Thyroid gland (tissue), 4 donors: ENCODE results near the gene UFD1.

ENCODE experiments used
- CTCF ChIP-seq, 6 experiments: fragments of 200-600 bp in 3 of 6; fragments of 450-650 bp in 3 of 6; sonication (generic) in 3 of 6; IDR thresholded peaks; one replicate each; pipeline ENCODE4 v1.5.1; 2016 to 2019; ENCODE audit warnings: antibody characterized with exemption in 6 of 6, mild to moderate bottlenecking in 2 of 6, inconsistent platforms in 1 of 6, moderate library complexity in 1 of 6
- POLR2A ChIP-seq, 2 donors: fragments of 450-650 bp; IDR thresholded peaks; one replicate each; pipeline ENCODE4 v1.6.1; 2017; ENCODE audit warnings: antibody characterized with exemption in 2 of 2, mild to moderate bottlenecking in 2 of 2, moderate library complexity in 1 of 2

GRCh38 chr22:19494676-19495173 lies 15.7 kb upstream of the UFD1 start:
- TF ChIP-seq CTCF (IDR thresholded peaks at IDR 0.05) (no peak), POLR2A (IDR thresholded peaks at IDR 0.05) (no peak)
